Measurements from ENCODE around the gene SAMD4A.

DNA sequence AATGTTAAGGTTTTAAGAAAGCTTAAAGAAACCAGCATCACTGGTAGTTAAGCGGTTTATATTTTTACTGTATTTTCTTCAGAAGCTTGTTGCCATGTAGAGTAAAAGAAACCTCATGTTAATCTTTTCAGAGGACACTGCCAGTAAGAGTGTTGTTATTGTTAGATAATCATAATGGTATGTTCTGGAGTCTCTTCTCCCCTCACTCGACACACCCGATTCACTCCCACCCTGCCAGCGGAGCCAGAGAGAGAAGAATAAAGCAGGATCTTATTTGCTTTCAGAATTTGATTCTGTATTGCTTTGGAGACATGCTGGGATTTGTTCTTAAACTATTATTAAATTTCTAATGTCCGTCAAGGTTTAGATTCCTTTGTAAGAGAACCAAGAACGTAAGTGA, 113.7 kb downstream of the SAMD4A start:
- TF ChIP-seq, protein P1, sequence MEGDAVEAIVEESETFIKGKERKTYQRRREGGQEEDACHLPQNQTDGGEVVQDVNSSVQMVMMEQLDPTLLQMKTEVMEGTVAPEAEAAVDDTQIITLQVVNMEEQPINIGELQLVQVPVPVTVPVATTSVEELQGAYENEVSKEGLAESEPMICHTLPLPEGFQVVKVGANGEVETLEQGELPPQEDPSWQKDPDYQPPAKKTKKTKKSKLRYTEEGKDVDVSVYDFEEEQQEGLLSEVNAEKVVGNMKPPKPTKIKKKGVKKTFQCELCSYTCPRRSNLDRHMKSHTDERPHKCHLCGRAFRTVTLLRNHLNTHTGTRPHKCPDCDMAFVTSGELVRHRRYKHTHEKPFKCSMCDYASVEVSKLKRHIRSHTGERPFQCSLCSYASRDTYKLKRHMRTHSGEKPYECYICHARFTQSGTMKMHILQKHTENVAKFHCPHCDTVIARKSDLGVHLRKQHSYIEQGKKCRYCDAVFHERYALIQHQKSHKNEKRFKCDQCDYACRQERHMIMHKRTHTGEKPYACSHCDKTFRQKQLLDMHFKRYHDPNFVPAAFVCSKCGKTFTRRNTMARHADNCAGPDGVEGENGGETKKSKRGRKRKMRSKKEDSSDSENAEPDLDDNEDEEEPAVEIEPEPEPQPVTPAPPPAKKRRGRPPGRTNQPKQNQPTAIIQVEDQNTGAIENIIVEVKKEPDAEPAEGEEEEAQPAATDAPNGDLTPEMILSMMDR (IDR thresholded peaks at IDR 0.05; ENCODE audit: insufficient read depth, low read length) = no peak
- TF ChIP-seq, protein P2, sequence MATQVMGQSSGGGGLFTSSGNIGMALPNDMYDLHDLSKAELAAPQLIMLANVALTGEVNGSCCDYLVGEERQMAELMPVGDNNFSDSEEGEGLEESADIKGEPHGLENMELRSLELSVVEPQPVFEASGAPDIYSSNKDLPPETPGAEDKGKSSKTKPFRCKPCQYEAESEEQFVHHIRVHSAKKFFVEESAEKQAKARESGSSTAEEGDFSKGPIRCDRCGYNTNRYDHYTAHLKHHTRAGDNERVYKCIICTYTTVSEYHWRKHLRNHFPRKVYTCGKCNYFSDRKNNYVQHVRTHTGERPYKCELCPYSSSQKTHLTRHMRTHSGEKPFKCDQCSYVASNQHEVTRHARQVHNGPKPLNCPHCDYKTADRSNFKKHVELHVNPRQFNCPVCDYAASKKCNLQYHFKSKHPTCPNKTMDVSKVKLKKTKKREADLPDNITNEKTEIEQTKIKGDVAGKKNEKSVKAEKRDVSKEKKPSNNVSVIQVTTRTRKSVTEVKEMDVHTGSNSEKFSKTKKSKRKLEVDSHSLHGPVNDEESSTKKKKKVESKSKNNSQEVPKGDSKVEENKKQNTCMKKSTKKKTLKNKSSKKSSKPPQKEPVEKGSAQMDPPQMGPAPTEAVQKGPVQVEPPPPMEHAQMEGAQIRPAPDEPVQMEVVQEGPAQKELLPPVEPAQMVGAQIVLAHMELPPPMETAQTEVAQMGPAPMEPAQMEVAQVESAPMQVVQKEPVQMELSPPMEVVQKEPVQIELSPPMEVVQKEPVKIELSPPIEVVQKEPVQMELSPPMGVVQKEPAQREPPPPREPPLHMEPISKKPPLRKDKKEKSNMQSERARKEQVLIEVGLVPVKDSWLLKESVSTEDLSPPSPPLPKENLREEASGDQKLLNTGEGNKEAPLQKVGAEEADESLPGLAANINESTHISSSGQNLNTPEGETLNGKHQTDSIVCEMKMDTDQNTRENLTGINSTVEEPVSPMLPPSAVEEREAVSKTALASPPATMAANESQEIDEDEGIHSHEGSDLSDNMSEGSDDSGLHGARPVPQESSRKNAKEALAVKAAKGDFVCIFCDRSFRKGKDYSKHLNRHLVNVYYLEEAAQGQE (IDR thresholded peaks at IDR 0.05; ENCODE audit: insufficient replicate concordance, low read depth) = no peak
- no peak for TF ChIP-seq POLR2AphosphoS5 (IDR thresholded peaks at IDR 0.05; ENCODE audit: low read depth)

All from HL-60 (cell line).